Measurements from ENCODE around the gene NALCN. TPM values are rescaled to one million over a fixed set of nuclear protein-coding genes. Genes with fewer than 3 reads are reported as not detected.
A peak's percentile ranks its signal among the peaks of the same experiment; 100 is the strongest.

NALCN gene
- total RNA-seq, 2 donors from 2014 or later = 1.6 to 4.6 TPM

GRCh38 chr13:101155920-101156319, 260.4 kb downstream of the NALCN start:
- H3K27ac ChIP-seq = no peak overlapping the region
- no peaks in the 10 kb centered on the region for H3K27me3 ChIP-seq
- DNase-seq = no peak
- H3K9me3 ChIP-seq = no peaks in the 10 kb centered on the region
- no peaks in the 10 kb centered on the region for H3K36me3 ChIP-seq (replicated peaks in 1 of 2; ENCODE audit: insufficient read depth in 1 of 2, low read depth in 2 of 2)
- no peaks in the 10 kb centered on the region for H3K4me1 ChIP-seq
- intact Hi-C loops (cut with DNase I) = no loop called here
- 53 to 56% methylated on average over 2 of the region's 2 CpGs for WGBS, 2 donors
- ATAC-seq = no peak
- TF ChIP-seq CTCF (IDR thresholded peaks at IDR 0.05) = peak in 3 of 7 experiments; percentile 5 to 27 (median 16)
- TF ChIP-seq POLR2A (IDR thresholded peaks at IDR 0.05) = no peak
- no peak overlapping the region for H3K4me3 ChIP-seq

GRCh38 chr13:101152184-101152583, 264.1 kb downstream of the NALCN start:
- intact Hi-C loops (cut with DNase I) = no loop called here
- H3K4me3 ChIP-seq = no peak overlapping the region
- WGBS, 2 donors = 61 to 70% methylated on average over 3 of the region's 3 CpGs
- no peak for DNase-seq
- no peak for TF ChIP-seq CTCF (IDR thresholded peaks at IDR 0.05)
- TF ChIP-seq POLR2A (IDR thresholded peaks at IDR 0.05) = no peak
- no peaks in the 10 kb centered on the region for H3K4me1 ChIP-seq
- no peak overlapping the region for H3K27ac ChIP-seq
- no peaks in the 10 kb centered on the region for H3K36me3 ChIP-seq (replicated peaks in 1 of 2; ENCODE audit: insufficient read depth in 1 of 2, low read depth in 2 of 2)
- ATAC-seq = no peak
- no peaks in the 10 kb centered on the region for H3K9me3 ChIP-seq
- H3K27me3 ChIP-seq = no peaks in the 10 kb centered on the region

- peak in 1 of 4 donors; percentile 7 for DNase-seq
- H3K4me1 ChIP-seq = no peaks in the 10 kb centered on the region
- no peak overlapping the region for H3K4me3 ChIP-seq
- no peaks in the 10 kb centered on the region for H3K36me3 ChIP-seq (replicated peaks in 1 of 2; ENCODE audit: insufficient read depth in 1 of 2, low read depth in 2 of 2)
- no peaks in the 10 kb centered on the region for H3K27me3 ChIP-seq
- 51 to 60% methylated on average over 7 of the region's 7 CpGs for WGBS, 2 donors
- TF ChIP-seq POLR2A (IDR thresholded peaks at IDR 0.05) (no peak), CTCF (IDR thresholded peaks at IDR 0.05) (no peak)
- no peak for ATAC-seq
- intact Hi-C loops (cut with DNase I) = no loop called here
- H3K27ac ChIP-seq = no peak overlapping the region
- H3K9me3 ChIP-seq = no peaks in the 10 kb centered on the region
Observed at GRCh38 chr13:101150998-101151397, 265.3 kb downstream of the NALCN start.

GRCh38 chr13:101149735-101150384, 266.4 kb downstream of the NALCN start:
- Histone ChIP-seq H3K36me3 (replicated peaks in 1 of 2; ENCODE audit: insufficient read depth in 1 of 2, low read depth in 2 of 2) (no peaks in the 10 kb centered on the region), H3K4me1 (no peaks in the 10 kb centered on the region), H3K4me3 (no peak overlapping the region), H3K9me3 (no peaks in the 10 kb centered on the region), H3K27me3 (no peaks in the 10 kb centered on the region), H3K27ac (no peak overlapping the region)
- no peak for ATAC-seq
- TF ChIP-seq POLR2A (IDR thresholded peaks at IDR 0.05) (no peak), CTCF (IDR thresholded peaks at IDR 0.05) (no peak)
- intact Hi-C loops (cut with DNase I) = loop anchor here (10.0 kb wide), 1 partner anchor 315 kb away; no protein-coding TSS in a partner anchor
- WGBS, 2 donors = 30 to 39% methylated on average over 9 of the region's 9 CpGs
- no peak for DNase-seq

Measured in body of pancreas (tissue), 4 donors.